ENCODE data around the gene MAP3K14. TPM values are rescaled to one million over a fixed set of nuclear protein-coding genes. Genes with fewer than 3 reads are reported as not detected.
A peak's percentile ranks its signal among the peaks of the same experiment; 100 is the strongest.

MAP3K14 gene
- polyA plus RNA-seq, 3 donors, result 1.4 to 29.9 (median 3.8) TPM

GRCh38 chr17:45315648-45316433 is 979 bp downstream of the MAP3K14 start:
- Histone ChIP-seq H4K20me1 (ENCODE audit: insufficient read depth, low read length) (peaks cover 14% of the 10 kb centered on the region), H3K9me3 (replicated peaks in 1 of 2; ENCODE audit: control insufficient read depth in 1 of 2, insufficient read depth in 1 of 2, low read length in 2 of 2) (no peaks in the 10 kb centered on the region), H3K4me2 (replicated peaks; ENCODE audit: extremely low read depth, low read length, poor library complexity, severe bottlenecking) (peak overlapping the region; percentile 87), H3K9ac (ENCODE audit: insufficient read depth, low read length, poor library complexity, severe bottlenecking) (peak overlapping the region; percentile 77), H3K36me3 (replicated peaks in 1 of 2; ENCODE audit: control insufficient read depth in 1 of 2, insufficient read depth in 2 of 2, low read length in 2 of 2) (no peaks in the 10 kb centered on the region), H3K4me1 (ENCODE audit: control insufficient read depth in 1 of 2, insufficient read depth in 2 of 2, low read length in 2 of 2) (peaks cover 69 to 76% of the 10 kb centered on the region in 2 donors), H3K27ac (ENCODE audit: low read depth in 1 of 2, low read length in 2 of 2) (peak overlapping the region; percentile 80 to 81), H3K4me3 (replicated peaks in 1 of 3; ENCODE audit: low read depth in 2 of 3, low read length in 3 of 3) (peak overlapping the region; percentile 82 to 90 (median 85)), H2AFZ (ENCODE audit: insufficient read depth, low read depth, low read length, poor library complexity, severe bottlenecking) (peak overlapping the region; percentile 64), H3K79me2 (ENCODE audit: insufficient read depth, low read length) (peaks cover 54% of the 10 kb centered on the region), H3K27me3 (ENCODE audit: control insufficient read depth in 2 of 2, insufficient read depth in 2 of 2, low read length in 2 of 2) (no peaks in the 10 kb centered on the region)
- peak overlapping the region; percentile 85 to 98 (median 93) for H3K27ac Mint-ChIP-seq
- 4% methylated on average over 12 of the region's 13 CpGs for WGBS (ENCODE audit: insufficient coverage)
- H3K36me3 Mint-ChIP-seq, result peaks cover 21 to 29% of the 10 kb centered on the region in 2 donors
- no peak for TF ChIP-seq CTCF (IDR thresholded peaks at IDR 0.05)
- intact Hi-C loops (cut with micrococcal nuclease), result loop anchor here in 1 of 2 donors (5.0 to 10.0 kb wide), 4 partner anchors 36 to 171 kb away; partner anchors contain the start of gene HEXIM1
- peaks cover 0 to 3% (median 0%) of the 10 kb centered on the region in 7 donors for H3K9me3 Mint-ChIP-seq
- peaks cover 68% of the 10 kb centered on the region for H3K4me1 Mint-ChIP-seq
- no peak for DNase-seq
- peaks cover 0 to 4% (median 1%) of the 10 kb centered on the region in 3 donors for H3K27me3 Mint-ChIP-seq (ENCODE audit: low read depth in 3 of 3)
- peak overlapping the region; percentile 93 to 95 for H3K4me3 Mint-ChIP-seq

DNA sequence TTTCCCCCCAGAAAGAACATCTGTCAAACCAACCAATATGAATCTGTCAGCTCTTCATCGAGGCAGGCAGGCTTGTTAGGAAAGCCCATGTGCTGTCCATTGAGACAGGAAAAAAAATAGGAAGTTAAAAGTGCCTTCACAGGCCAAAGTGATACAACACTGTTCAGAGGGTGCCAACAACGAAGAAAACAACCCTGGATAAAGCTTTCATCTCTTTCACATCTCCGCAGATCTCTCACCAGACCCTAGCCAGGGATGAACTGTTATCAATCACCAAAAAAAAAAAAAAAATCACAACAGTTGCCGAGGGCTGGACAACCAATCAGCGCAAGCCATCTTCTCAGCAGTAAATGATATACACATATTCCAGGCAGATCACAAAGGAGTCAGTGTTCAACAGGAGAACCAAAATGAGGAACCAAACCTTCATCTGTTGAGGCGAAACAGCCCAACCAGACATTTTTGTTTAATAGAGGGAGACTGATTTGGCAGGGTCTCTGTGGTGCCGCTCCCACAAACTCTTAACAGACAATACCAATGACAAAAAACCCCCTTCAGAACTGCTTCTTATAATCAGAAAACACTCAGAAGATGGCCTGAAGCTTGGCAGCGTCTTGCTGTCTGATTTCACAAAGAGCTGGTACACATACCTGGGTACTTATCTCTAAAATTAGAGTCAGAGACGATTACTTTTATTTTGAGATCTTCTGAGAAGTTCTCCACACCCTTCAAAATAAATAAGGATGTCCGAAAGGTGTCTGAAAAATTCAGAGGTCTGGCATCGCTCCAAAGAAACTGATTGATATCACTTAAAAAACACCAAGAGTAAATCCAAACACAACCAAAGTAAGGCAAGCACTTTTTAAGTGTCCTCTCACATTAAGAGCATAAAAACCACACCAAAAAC is 1.8 kb downstream of the MAP3K14 start:
- no peak for TF ChIP-seq CTCF (IDR thresholded peaks at IDR 0.05)
- Mint-ChIP-seq H3K27me3 (ENCODE audit: low read depth in 3 of 3) (peaks cover 0 to 4% (median 1%) of the 10 kb centered on the region in 3 donors), H3K9me3 (no peaks in the 10 kb centered on the region), H3K36me3 (peaks cover 23 to 33% of the 10 kb centered on the region in 2 donors), H3K4me3 (peak overlapping the region; percentile 93 to 95), H3K4me1 (peaks cover 72% of the 10 kb centered on the region), H3K27ac (peak overlapping the region; percentile 85 to 98 (median 94))
- Histone ChIP-seq H3K9ac (ENCODE audit: insufficient read depth, low read length, poor library complexity, severe bottlenecking) (no peak overlapping the region), H3K36me3 (replicated peaks in 1 of 2; ENCODE audit: control insufficient read depth in 1 of 2, insufficient read depth in 2 of 2, low read length in 2 of 2) (no peaks in the 10 kb centered on the region), H3K4me3 (replicated peaks in 1 of 3; ENCODE audit: low read depth in 2 of 3, low read length in 3 of 3) (peak overlapping the region; percentile 82 to 90 (median 85)), H3K4me1 (ENCODE audit: control insufficient read depth in 1 of 2, insufficient read depth in 2 of 2, low read length in 2 of 2) (peaks cover 73 to 78% of the 10 kb centered on the region in 2 donors), H3K4me2 (replicated peaks; ENCODE audit: extremely low read depth, low read length, poor library complexity, severe bottlenecking) (peak overlapping the region; percentile 87), H4K20me1 (ENCODE audit: insufficient read depth, low read length) (peaks cover 18% of the 10 kb centered on the region), H3K27ac (ENCODE audit: low read depth in 1 of 2, low read length in 2 of 2) (peak overlapping the region; percentile 26 to 81), H2AFZ (ENCODE audit: insufficient read depth, low read depth, low read length, poor library complexity, severe bottlenecking) (peak overlapping the region; percentile 33), H3K9me3 (replicated peaks in 1 of 2; ENCODE audit: control insufficient read depth in 1 of 2, insufficient read depth in 1 of 2, low read length in 2 of 2) (no peaks in the 10 kb centered on the region), H3K79me2 (ENCODE audit: insufficient read depth, low read length) (peaks cover 61% of the 10 kb centered on the region), H3K27me3 (ENCODE audit: control insufficient read depth in 2 of 2, insufficient read depth in 2 of 2, low read length in 2 of 2) (no peaks in the 10 kb centered on the region)
- DNase-seq, result peak; percentile 43 to 68 (median 62)
- intact Hi-C loops (cut with micrococcal nuclease), result loop anchor here in 1 of 2 donors (1.0 to 10.0 kb wide), 6 partner anchors 22 to 170 kb away; partner anchors contain the start of gene HEXIM1
- WGBS (ENCODE audit: insufficient coverage), result 39% methylated on average over 2 of the region's 11 CpGs
